Left colon (tissue), 2 donors: Measurements from ENCODE around the gene PPP1CA. TPM values are rescaled to one million over a fixed set of nuclear protein-coding genes. Genes with fewer than 3 reads are reported as not detected.
A peak's percentile ranks its signal among the peaks of the same experiment; 100 is the strongest.

Experiments
- ATAC-seq: fragments of 200-7000 bp; cut with Tn5 transposase; one replicate; pipeline ENCODE4 v1.9.1; 2020; ENCODE audit warnings: mild to moderate bottlenecking, moderate library complexity
- DNase-seq, 2 donors: peaks; one replicate each; pipeline ENCODE4 v3.0.0-alpha.2; 2020
- intact Hi-C, 2 donors: fragments of 100-400 bp; cut with DNase I in 1 of 2; cut with micrococcal nuclease in 1 of 2; formaldehyde crosslinking; loops; one replicate each; pipeline versions ENCODE4 v1.11.2 to v1.14.0; 2022; cut with DNase I, micrococcal nuclease
- total RNA-seq, 2 donors: library from RNA; stranded (reverse); fragmentation: NEBNext Ultra II Directional; extraction: Animal tissue kit (Norgen Biotek cat#: 25700); gene quantifications; one replicate each; pipeline ENCODE4 v1.2.1, GENCODE V29; 2021
- donor health status: DM: no; HTN: no; CAD: no.
- donor health status: DM: yes; HTN: yes; CAD: no.

Gene PPP1CA
- total RNA-seq, 2 donors from 2014 or later: 214 to 243 TPM

- DNase-seq: no peak
- ATAC-seq: peak; percentile 12
- intact Hi-C loops: no loop called here
Observed at GRCh38 chr11:67366961-67367760, 34.5 kb downstream of the PPP1CA start.

GRCh38 chr11:67366546-67366945 is 35.1 kb downstream of the PPP1CA start:
- ATAC-seq: peak; percentile 9
- intact Hi-C loops: no loop called here
- DNase-seq: no peak

GRCh38 chr11:67365736-67366444 is 35.8 kb downstream of the PPP1CA start:
- ATAC-seq: no peak
- intact Hi-C loops: no loop called here
- DNase-seq: no peak

GRCh38 chr11:67364783-67365722 is 36.6 kb downstream of the PPP1CA start:
- intact Hi-C loops: no loop called here
- ATAC-seq (no peak), DNase-seq (no peak)

- DNase-seq: no peak
- intact Hi-C loops: no loop called here
- no peak for ATAC-seq
Observed at GRCh38 chr11:67364169-67364568, 37.5 kb downstream of the PPP1CA start.

- DNase-seq (no peak), ATAC-seq (no peak)
- intact Hi-C loops: loop anchor here in 1 of 2 donors (2.0 kb wide), 1 partner anchor 25 kb away; no protein-coding TSS in a partner anchor
Observed at GRCh38 chr11:67357831-67358670, 43.6 kb downstream of the PPP1CA start.

- DNase-seq (peak; percentile 64 to 77), ATAC-seq (peak; percentile 26)
- intact Hi-C loops: loop anchor here in 1 of 2 donors (2.0 kb wide), 1 partner anchor 26 kb away; no protein-coding TSS in a partner anchor
Observed at GRCh38 chr11:67356864-67357561, 44.6 kb downstream of the PPP1CA start.

GRCh38 chr11:67356387-67356863 is 45.2 kb downstream of the PPP1CA start:
- no peak for DNase-seq
- intact Hi-C loops: loop anchor here in 1 of 2 donors (2.0 kb wide), 1 partner anchor 26 kb away; no protein-coding TSS in a partner anchor

GRCh38 chr11:67355794-67356386 is 45.8 kb downstream of the PPP1CA start:
- DNase-seq (peak in 1 of 2 donors; percentile 58), ATAC-seq (peak; percentile 17)
- intact Hi-C loops: loop anchor here in 1 of 2 donors (2.0 kb wide), 1 partner anchor 27 kb away; no protein-coding TSS in a partner anchor

More at GRCh38 chr11:67356387-67356863, 45.2 kb downstream of the PPP1CA start:
- ATAC-seq: no peak

GRCh38 chr11:67355023-67355793 is 46.5 kb downstream of the PPP1CA start:
- DNase-seq: peak; percentile 53 to 55

GRCh38 chr11:67354075-67355022 is 47.3 kb downstream of the PPP1CA start:
- DNase-seq (peak; percentile 80 to 95), ATAC-seq (peak; percentile 60)
- intact Hi-C loops: no loop called here

More at GRCh38 chr11:67355023-67355793, 46.5 kb downstream of the PPP1CA start:
- peak; percentile 4 for ATAC-seq
- intact Hi-C loops: no loop called here

- ATAC-seq (peak; percentile 68), DNase-seq (peak; percentile 99 to 100)
- intact Hi-C loops: no loop called here
Observed at GRCh38 chr11:67353317-67354074, 48.2 kb downstream of the PPP1CA start, which contains the start of gene POLD4. Gene POLD4, minus strand, starts transcription at chr11:67353546. Its CDS starts 147 bp downstream, at chr11:67353399.

- DNase-seq: peak; percentile 72 to 77
- intact Hi-C loops: no loop called here
- peak; percentile 30 for ATAC-seq
Observed at GRCh38 chr11:67352546-67353316, 48.9 kb downstream of the PPP1CA start.
